ENCODE results near the gene ZNF862. TPM values are rescaled to one million over a fixed set of nuclear protein-coding genes. Genes with fewer than 3 reads are reported as not detected.

Gene ZNF862
- total and polyA plus RNA-seq, 2 donors (not counting 3 experiments of a cell fraction or from before 2014, with no cell fraction given), result 10.8 to 14.7 TPM

DNA sequence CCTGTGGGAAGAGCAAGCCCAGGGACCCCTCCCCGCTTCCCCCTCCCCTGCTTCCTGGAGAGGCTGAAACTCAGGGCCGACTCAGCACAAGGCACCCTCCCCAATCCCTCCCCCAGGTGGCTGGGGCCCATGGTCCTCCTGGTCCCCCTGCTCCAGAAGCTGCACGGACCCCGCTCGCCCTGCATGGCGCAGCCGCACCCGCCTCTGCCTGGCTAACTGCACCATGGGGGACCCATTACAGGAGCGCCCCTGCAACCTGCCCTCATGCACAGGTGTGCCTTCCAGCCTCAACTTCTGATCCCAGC is 19.7 kb upstream of the ZNF862 start:
- no peaks in the 10 kb centered on the region for H3K9me3 ChIP-seq (replicated peaks; ENCODE audit: control insufficient read depth, insufficient read depth, low read length)
- H3K27ac ChIP-seq (ENCODE audit: insufficient read depth, low read depth, low read length), result no peak overlapping the region
- TF ChIP-seq, protein P1, sequence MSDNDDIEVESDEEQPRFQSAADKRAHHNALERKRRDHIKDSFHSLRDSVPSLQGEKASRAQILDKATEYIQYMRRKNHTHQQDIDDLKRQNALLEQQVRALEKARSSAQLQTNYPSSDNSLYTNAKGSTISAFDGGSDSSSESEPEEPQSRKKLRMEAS (IDR thresholded peaks at IDR 0.05; ENCODE audit: insufficient read depth, insufficient read length), result no peak
- no peak for FAIRE-seq
- no peak overlapping the region for H3K9ac ChIP-seq (replicated peaks; ENCODE audit: extremely low read depth, insufficient read depth, low read length)
- intact Hi-C loops (cut with micrococcal nuclease) (no loop called here), dilution Hi-C loops (cut with MboI; ENCODE audit: extremely low pct_ligation_motif_present, low sequenced_read_pairs) (no loop called here)
- ChIA-PET CTCF (interaction anchor here (1.1 kb wide), 1 partner anchor 11 kb away, joined by 4 read pairs; no protein-coding TSS in a partner anchor), POLR2A (no interaction called here)
- no peak for DNase-seq (ENCODE audit: low read depth, low spot score)
- BruUV-seq (replicated peaks), result no TSS peak
- no peak overlapping the region for H2AFZ ChIP-seq (ENCODE audit: low read depth, low read length)
- no peaks in the 10 kb centered on the region for H3K36me3 ChIP-seq (ENCODE audit: control insufficient read depth in 2 of 2, extremely low read depth in 1 of 2, insufficient read depth in 2 of 2, low read length in 2 of 2)
- no peaks in the 10 kb centered on the region for H4K20me1 ChIP-seq (replicated peaks; ENCODE audit: control insufficient read depth, extremely low read depth, insufficient read depth, low read length)
- H3K4me3 ChIP-seq (replicated peaks in 1 of 3; ENCODE audit: insufficient read depth in 1 of 3, low read depth in 1 of 3, low read length in 3 of 3), result no peak overlapping the region
- H3K4me1 ChIP-seq (ENCODE audit: control insufficient read depth, extremely low read depth, insufficient read depth, low read length), result no peaks in the 10 kb centered on the region
- H3K9me1 ChIP-seq (replicated peaks; ENCODE audit: control insufficient read depth, extremely low read depth, insufficient read depth, low read length), result no peaks in the 10 kb centered on the region
- no peaks in the 10 kb centered on the region for H3K79me2 ChIP-seq (ENCODE audit: control insufficient read depth, insufficient read depth, low read length)
- H3K27me3 ChIP-seq (ENCODE audit: control insufficient read depth in 2 of 2, insufficient read depth in 2 of 2, low read length in 2 of 2), result no peaks in the 10 kb centered on the region
- no peak overlapping the region for H3K4me2 ChIP-seq (ENCODE audit: insufficient read depth, low read length)

DNA sequence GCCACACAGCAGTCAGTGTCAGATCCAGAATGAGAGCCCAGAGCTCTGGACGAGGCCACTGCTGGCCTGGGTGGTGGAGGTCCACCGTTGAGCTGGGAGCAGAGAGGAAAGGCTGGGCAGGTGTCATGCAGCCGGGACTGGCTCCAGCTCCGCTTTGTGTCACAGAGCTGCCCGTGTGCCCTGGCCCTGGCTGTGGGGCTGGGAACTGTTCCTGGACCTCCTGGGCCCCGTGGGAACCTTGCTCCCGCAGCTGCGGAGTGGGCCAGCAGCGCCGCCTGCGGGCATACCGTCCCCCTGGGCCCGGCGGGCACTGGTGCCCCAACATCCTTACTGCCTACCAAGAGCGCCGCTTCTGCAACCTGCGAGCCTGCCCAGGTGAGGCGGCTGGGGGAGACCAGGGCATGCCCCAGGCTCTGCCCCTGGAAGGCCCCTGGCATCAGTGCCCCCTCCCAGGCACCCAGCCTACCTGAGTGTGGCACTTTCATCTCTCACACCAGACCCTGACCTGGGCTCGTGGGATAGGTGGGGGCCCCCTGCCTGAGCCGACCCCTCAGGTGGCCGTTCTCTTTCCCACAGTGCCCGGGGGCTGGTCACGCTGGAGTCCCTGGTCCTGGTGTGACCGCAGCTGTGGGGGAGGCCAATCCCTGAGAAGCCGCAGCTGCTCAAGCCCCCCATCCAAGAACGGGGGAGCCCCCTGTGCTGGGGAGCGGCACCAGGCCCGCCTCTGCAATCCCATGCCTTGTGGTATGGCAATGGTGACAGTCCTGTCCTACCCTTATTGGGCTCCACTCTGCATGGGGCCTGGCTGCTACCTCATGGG is 18.8 kb upstream of the ZNF862 start:
- H3K4me2 ChIP-seq (ENCODE audit: insufficient read depth, low read length), result no peak overlapping the region
- dilution Hi-C loops (cut with MboI; ENCODE audit: extremely low pct_ligation_motif_present, low sequenced_read_pairs) (no loop called here), intact Hi-C loops (cut with micrococcal nuclease) (no loop called here)
- BruUV-seq (replicated peaks), result no TSS peak
- no peak overlapping the region for H3K4me3 ChIP-seq (replicated peaks in 1 of 3; ENCODE audit: insufficient read depth in 1 of 3, low read depth in 1 of 3, low read length in 3 of 3)
- H3K9me3 ChIP-seq (replicated peaks; ENCODE audit: control insufficient read depth, insufficient read depth, low read length), result no peaks in the 10 kb centered on the region
- no peaks in the 10 kb centered on the region for H3K27me3 ChIP-seq (ENCODE audit: control insufficient read depth in 2 of 2, insufficient read depth in 2 of 2, low read length in 2 of 2)
- no peaks in the 10 kb centered on the region for H3K9me1 ChIP-seq (replicated peaks; ENCODE audit: control insufficient read depth, extremely low read depth, insufficient read depth, low read length)
- no peak for DNase-seq (ENCODE audit: low read depth, low spot score)
- no peaks in the 10 kb centered on the region for H3K79me2 ChIP-seq (ENCODE audit: control insufficient read depth, insufficient read depth, low read length)
- no peak overlapping the region for H3K27ac ChIP-seq (ENCODE audit: insufficient read depth, low read depth, low read length)
- H3K4me1 ChIP-seq (ENCODE audit: control insufficient read depth, extremely low read depth, insufficient read depth, low read length), result no peaks in the 10 kb centered on the region
- FAIRE-seq, result no peak
- no peaks in the 10 kb centered on the region for H3K36me3 ChIP-seq (ENCODE audit: control insufficient read depth in 2 of 2, extremely low read depth in 1 of 2, insufficient read depth in 2 of 2, low read length in 2 of 2)
- ChIA-PET CTCF (interaction anchor here (1.1 to 1.8 kb wide), 3 partner anchors 12 to 31 kb away, joined by 3 to 6 read pairs (median 4); no protein-coding TSS in a partner anchor), POLR2A (no interaction called here)
- no peaks in the 10 kb centered on the region for H4K20me1 ChIP-seq (replicated peaks; ENCODE audit: control insufficient read depth, extremely low read depth, insufficient read depth, low read length)
- no peak for TF ChIP-seq POLR2A (IDR thresholded peaks at IDR 0.05; ENCODE audit: low read depth, low read length)
- no peak for TF ChIP-seq GATA2 (IDR thresholded peaks at IDR 0.05; ENCODE audit: insufficient read depth, insufficient read length, low read depth, low read length)
- no peak for TF ChIP-seq EZH2 (IDR thresholded peaks at IDR 0.05; ENCODE audit: borderline replicate concordance, low read depth, low read length, severe bottlenecking)
- TF ChIP-seq, protein P1 (IDR thresholded peaks at IDR 0.05; ENCODE audit: insufficient read depth, insufficient read length), result no peak
- no peak for TF ChIP-seq MYC (IDR thresholded peaks at IDR 0.05; ENCODE audit: low read depth, low read length)
- TF ChIP-seq POLR2AphosphoS5 (IDR thresholded peaks at IDR 0.05; ENCODE audit: insufficient read depth, low read depth, low read length), result no peak
- TF ChIP-seq FOS (IDR thresholded peaks at IDR 0.05; ENCODE audit: borderline replicate concordance, insufficient read depth, low read length), result no peak
- TF ChIP-seq, protein P2, sequence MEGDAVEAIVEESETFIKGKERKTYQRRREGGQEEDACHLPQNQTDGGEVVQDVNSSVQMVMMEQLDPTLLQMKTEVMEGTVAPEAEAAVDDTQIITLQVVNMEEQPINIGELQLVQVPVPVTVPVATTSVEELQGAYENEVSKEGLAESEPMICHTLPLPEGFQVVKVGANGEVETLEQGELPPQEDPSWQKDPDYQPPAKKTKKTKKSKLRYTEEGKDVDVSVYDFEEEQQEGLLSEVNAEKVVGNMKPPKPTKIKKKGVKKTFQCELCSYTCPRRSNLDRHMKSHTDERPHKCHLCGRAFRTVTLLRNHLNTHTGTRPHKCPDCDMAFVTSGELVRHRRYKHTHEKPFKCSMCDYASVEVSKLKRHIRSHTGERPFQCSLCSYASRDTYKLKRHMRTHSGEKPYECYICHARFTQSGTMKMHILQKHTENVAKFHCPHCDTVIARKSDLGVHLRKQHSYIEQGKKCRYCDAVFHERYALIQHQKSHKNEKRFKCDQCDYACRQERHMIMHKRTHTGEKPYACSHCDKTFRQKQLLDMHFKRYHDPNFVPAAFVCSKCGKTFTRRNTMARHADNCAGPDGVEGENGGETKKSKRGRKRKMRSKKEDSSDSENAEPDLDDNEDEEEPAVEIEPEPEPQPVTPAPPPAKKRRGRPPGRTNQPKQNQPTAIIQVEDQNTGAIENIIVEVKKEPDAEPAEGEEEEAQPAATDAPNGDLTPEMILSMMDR (IDR thresholded peaks at IDR 0.05; ENCODE audit: extremely low read depth in 1 of 2, insufficient read depth in 1 of 2, low read depth in 1 of 2, low read length in 2 of 2), result no peak
- TF ChIP-seq JUN (IDR thresholded peaks at IDR 0.05; ENCODE audit: borderline replicate concordance, insufficient read depth, insufficient read length, low read depth), result no peak
- H2AFZ ChIP-seq (ENCODE audit: low read depth, low read length), result no peak overlapping the region
- no peak overlapping the region for H3K9ac ChIP-seq (replicated peaks; ENCODE audit: extremely low read depth, insufficient read depth, low read length)

Measured in endothelial cell of umbilical vein (primary cell).